Measurements from ENCODE around the gene RCOR1.

GRCh38 chr14:102726191-102726949 lies 133.9 kb downstream of the RCOR1 start:
- no peak for TF ChIP-seq RAD21 (IDR thresholded peaks at IDR 0.05; ENCODE audit: low read length)
- TF ChIP-seq RFX5 (IDR thresholded peaks at IDR 0.05; ENCODE audit: low read depth, low read length) = no peak
- TF ChIP-seq CTCF (conservative IDR thresholded peaks at IDR 0.05; ENCODE audit: low read depth, low read length) = no peak
- no peak for TF ChIP-seq ELK1 (IDR thresholded peaks at IDR 0.05; ENCODE audit: borderline replicate concordance, low read depth, low read length)
- no peak for TF ChIP-seq SMC3 (IDR thresholded peaks at IDR 0.05; ENCODE audit: low read depth, low read length)
- no peak for TF ChIP-seq POLR2A (IDR thresholded peaks at IDR 0.05; ENCODE audit: low read depth, low read length)
- no peak for TF ChIP-seq MAFK (IDR thresholded peaks at IDR 0.05; ENCODE audit: low read depth, low read length)
- TF ChIP-seq MXI1 (IDR thresholded peaks at IDR 0.05; ENCODE audit: borderline replicate concordance, low read depth, low read length) = no peak
- TF ChIP-seq FOS (IDR thresholded peaks at IDR 0.05; ENCODE audit: low read depth, low read length) = no peak
- TF ChIP-seq MAZ (IDR thresholded peaks at IDR 0.05; ENCODE audit: borderline replicate concordance, low read depth, low read length) = no peak
- no peak for TF ChIP-seq USF2 (IDR thresholded peaks at IDR 0.05; ENCODE audit: low read depth, low read length)
